ENCODE results near the gene ADH6.

DNA sequence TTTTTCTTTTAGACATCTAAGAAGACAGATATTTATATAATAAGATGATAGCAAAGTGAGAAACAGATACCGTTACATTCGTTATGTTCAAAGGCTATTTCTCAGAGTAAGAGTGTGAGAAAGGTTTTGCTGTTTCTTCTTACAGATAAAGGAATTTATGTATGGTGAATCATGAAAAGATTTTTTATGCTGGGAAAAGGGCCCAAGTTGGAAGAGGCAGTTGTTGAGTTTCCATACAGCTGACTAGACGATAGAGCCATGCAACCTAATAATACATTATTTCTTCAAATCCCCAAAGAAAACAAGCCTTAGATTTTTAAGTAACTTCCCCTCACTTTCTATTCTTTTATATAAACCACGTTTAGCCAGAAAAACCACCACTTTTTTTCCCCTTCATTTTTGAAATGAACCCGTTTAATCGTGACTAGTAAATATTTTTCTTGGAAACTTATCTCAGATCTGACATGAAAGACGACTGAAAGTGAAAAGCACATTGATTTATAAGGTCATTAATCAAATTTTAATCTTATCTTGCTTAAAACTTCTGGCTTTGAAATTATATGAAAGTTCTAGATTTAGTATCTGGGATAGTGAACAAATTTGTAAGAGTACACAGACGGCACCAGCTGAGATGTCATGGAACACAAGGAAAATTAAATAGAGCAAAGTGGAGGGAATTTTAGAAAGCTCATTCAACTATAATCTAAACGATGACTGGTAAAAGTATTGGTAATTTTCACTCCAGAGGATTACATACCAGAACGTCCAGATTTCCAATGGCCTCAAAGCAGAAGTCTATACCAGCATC lies 10.9 kb downstream of the ADH6 start:
- TF ChIP-seq CTCF (IDR thresholded peaks at IDR 0.05; ENCODE audit: low read depth, low read length, poor library complexity, severe bottlenecking) (no peak), EZH2phosphoT487 (IDR thresholded peaks at IDR 0.05; ENCODE audit: borderline replicate concordance, low read length) (no peak)

Data from DOHH2 (cell line).